Measurements from ENCODE around the gene MDH1.

Gene MDH1

DNA sequence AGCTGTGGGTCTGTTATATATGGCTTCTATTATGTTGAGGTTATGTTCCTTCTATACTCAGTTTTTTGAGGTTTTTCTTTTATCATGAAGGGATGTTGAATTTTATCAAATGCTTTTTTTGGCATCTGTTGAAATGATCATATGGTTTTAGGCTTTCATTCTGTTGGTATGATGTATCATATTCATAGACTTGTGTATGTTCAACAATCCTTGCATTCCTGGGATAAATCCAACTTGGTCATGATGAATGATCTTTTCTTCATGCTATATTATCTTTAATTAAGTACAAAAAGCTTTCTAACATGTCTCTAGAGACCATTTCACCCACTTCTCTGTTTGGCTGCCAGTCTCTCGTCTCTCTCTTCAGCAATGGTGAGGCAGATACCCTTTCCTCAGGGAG, 54.2 kb downstream of the MDH1 start:
- Histone ChIP-seq H3K27me3 (ENCODE audit: control insufficient read depth, insufficient read depth, low read length) (no peaks in the 10 kb centered on the region), H3K27ac (no peak overlapping the region), H3K9ac (no peak overlapping the region), H3K4me1 (no peaks in the 10 kb centered on the region), H2AFZ (no peak overlapping the region), H3K4me2 (ENCODE audit: low read length) (no peak overlapping the region), H3K4me3 (ENCODE audit: low read depth, low read length) (no peak overlapping the region), H3K36me3 (ENCODE audit: control insufficient read depth, insufficient read depth, low read length) (no peaks in the 10 kb centered on the region), H3K9me3 (ENCODE audit: control insufficient read depth, low read length) (no peaks in the 10 kb centered on the region), H3K79me2 (no peaks in the 10 kb centered on the region)
- TF ChIP-seq, protein P1, sequence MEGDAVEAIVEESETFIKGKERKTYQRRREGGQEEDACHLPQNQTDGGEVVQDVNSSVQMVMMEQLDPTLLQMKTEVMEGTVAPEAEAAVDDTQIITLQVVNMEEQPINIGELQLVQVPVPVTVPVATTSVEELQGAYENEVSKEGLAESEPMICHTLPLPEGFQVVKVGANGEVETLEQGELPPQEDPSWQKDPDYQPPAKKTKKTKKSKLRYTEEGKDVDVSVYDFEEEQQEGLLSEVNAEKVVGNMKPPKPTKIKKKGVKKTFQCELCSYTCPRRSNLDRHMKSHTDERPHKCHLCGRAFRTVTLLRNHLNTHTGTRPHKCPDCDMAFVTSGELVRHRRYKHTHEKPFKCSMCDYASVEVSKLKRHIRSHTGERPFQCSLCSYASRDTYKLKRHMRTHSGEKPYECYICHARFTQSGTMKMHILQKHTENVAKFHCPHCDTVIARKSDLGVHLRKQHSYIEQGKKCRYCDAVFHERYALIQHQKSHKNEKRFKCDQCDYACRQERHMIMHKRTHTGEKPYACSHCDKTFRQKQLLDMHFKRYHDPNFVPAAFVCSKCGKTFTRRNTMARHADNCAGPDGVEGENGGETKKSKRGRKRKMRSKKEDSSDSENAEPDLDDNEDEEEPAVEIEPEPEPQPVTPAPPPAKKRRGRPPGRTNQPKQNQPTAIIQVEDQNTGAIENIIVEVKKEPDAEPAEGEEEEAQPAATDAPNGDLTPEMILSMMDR (IDR thresholded peaks at IDR 0.05), result no peak

DNA sequence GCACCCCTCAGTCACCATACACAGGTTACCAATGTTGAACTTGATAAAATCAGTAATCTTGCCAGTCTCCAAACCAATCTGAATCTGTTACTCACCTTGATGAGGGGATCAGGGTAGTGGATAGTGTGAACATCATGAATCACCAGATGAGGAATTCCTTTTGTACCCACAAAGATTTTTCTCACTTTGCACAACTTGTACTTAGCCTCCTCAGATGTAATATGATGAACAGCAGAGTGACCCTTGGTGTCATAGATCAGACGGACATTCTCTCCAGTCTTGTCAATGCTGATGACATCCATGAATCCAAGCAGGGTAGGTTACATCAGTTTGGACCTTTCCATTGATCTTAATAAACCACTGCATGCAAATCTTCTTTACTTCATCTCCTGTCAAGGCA, 54.7 kb downstream of the MDH1 start:
- TF ChIP-seq, protein P1 (IDR thresholded peaks at IDR 0.05), result no peak
- H3K9me3 ChIP-seq (ENCODE audit: control insufficient read depth, low read length), result no peaks in the 10 kb centered on the region
- no peaks in the 10 kb centered on the region for H3K79me2 ChIP-seq
- H3K36me3 ChIP-seq (ENCODE audit: control insufficient read depth, insufficient read depth, low read length), result no peaks in the 10 kb centered on the region
- H3K4me3 ChIP-seq (ENCODE audit: low read depth, low read length), result no peak overlapping the region
- no peak overlapping the region for H3K9ac ChIP-seq
- no peak overlapping the region for H2AFZ ChIP-seq
- no peaks in the 10 kb centered on the region for H3K4me1 ChIP-seq
- H3K27ac ChIP-seq, result no peak overlapping the region
- H3K27me3 ChIP-seq (ENCODE audit: control insufficient read depth, insufficient read depth, low read length), result no peaks in the 10 kb centered on the region
- no peak overlapping the region for H3K4me2 ChIP-seq (ENCODE audit: low read length)

DNA sequence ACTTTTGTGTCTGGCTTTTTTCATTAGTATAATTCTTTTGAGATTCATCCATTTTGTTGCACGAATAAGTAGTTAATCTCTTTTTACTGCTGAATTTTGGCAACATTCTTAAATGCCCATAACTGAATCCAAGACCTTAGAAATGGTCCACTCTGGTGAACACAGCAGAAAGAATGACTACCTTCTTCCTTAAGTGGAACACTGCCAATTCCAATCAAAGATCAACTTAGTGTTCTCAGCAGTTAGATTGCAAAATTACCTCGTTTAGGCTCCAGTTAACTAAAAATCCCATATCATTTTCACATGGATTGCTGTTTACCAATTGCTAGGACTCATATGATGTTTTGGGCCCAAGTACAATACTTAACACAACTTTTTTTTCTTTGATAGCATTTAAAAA, 59.9 kb downstream of the MDH1 start:
- Histone ChIP-seq H3K27me3 (ENCODE audit: control insufficient read depth, insufficient read depth, low read length) (no peaks in the 10 kb centered on the region), H3K4me2 (ENCODE audit: low read length) (no peak overlapping the region), H3K4me1 (no peaks in the 10 kb centered on the region), H3K79me2 (no peaks in the 10 kb centered on the region), H3K27ac (no peak overlapping the region), H3K9ac (no peak overlapping the region), H2AFZ (no peak overlapping the region), H3K36me3 (ENCODE audit: control insufficient read depth, insufficient read depth, low read length) (no peaks in the 10 kb centered on the region), H3K9me3 (ENCODE audit: control insufficient read depth, low read length) (no peaks in the 10 kb centered on the region), H3K4me3 (ENCODE audit: low read depth, low read length) (no peak overlapping the region)
- TF ChIP-seq, protein P1 (IDR thresholded peaks at IDR 0.05), result no peak

DNA sequence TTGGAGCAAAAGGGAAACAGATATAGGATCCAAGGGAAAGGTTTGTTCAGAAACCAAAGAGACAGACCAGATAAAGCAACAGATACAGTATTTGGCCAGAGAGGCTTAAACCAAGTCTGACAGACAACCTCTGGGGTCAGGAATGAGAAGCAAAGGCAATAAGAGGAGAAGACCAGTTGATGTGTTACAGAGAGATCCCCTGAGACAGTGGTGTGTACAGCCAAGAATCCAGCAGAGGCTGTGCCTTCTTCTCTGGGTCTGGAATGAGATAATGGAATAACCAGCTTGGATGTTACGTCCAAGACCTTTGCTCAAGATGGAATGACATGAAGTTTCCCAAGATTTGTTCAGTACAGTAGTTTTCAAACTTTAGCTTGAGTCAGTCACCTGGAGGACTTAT, 61.1 kb downstream of the MDH1 start:
- Histone ChIP-seq H3K4me1 (no peaks in the 10 kb centered on the region), H2AFZ (no peak overlapping the region), H3K36me3 (ENCODE audit: control insufficient read depth, insufficient read depth, low read length) (no peaks in the 10 kb centered on the region), H3K27me3 (ENCODE audit: control insufficient read depth, insufficient read depth, low read length) (no peaks in the 10 kb centered on the region), H3K9me3 (ENCODE audit: control insufficient read depth, low read length) (no peaks in the 10 kb centered on the region), H3K4me2 (ENCODE audit: low read length) (no peak overlapping the region), H3K4me3 (ENCODE audit: low read depth, low read length) (no peak overlapping the region), H3K9ac (no peak overlapping the region), H3K79me2 (no peaks in the 10 kb centered on the region), H3K27ac (no peak overlapping the region)
- TF ChIP-seq, protein P1 (IDR thresholded peaks at IDR 0.05), result no peak

DNA sequence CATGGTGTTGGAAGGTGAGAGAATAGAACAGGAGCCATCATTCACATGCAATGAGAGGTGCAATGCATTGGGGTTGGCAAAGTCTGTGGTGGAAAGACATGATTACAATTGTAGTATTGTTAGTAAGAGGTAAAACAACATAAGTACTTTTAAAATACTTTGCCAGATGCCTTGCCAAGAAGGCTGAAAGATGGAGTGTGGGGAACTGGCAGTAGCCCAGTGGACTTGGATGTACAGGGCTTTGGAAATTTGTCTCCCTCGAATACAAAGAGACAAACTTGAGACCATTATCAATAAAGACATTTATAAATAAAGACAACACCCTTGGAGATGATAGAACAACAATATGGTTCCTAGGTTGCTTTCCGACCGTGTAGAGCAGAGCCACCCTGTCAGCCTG, 62.0 kb downstream of the MDH1 start:
- Histone ChIP-seq H3K36me3 (ENCODE audit: control insufficient read depth, insufficient read depth, low read length) (no peaks in the 10 kb centered on the region), H3K9ac (no peak overlapping the region), H3K27ac (no peak overlapping the region), H3K27me3 (ENCODE audit: control insufficient read depth, insufficient read depth, low read length) (no peaks in the 10 kb centered on the region), H3K79me2 (no peaks in the 10 kb centered on the region), H3K9me3 (ENCODE audit: control insufficient read depth, low read length) (no peaks in the 10 kb centered on the region), H3K4me3 (ENCODE audit: low read depth, low read length) (no peak overlapping the region), H3K4me1 (no peaks in the 10 kb centered on the region), H2AFZ (no peak overlapping the region), H3K4me2 (ENCODE audit: low read length) (no peak overlapping the region)
- TF ChIP-seq, protein P1 (IDR thresholded peaks at IDR 0.05), result no peak

Data from parathyroid adenoma (tissue), 2 donors.